Common myeloid progenitor, CD34-positive (primary cell): ENCODE data around the gene SPATA31E1.

Experiments used
- CTCF ChIA-PET: fragments of 350-600 bp; sonication (Branson Sonifier 250); formaldehyde crosslinking; loops from one replicate; lab custom pipeline; 2021; ENCODE audit warnings: antibody characterized with exemption; lab: Charles Lee
- POLR2A ChIA-PET: fragments of 350-600 bp; sonication (Branson Sonifier 250); formaldehyde crosslinking; loops from one replicate; lab custom pipeline; 2021; ENCODE audit warnings: antibody characterized with exemption; lab: Charles Lee
- DNase-seq, 3 donors: peaks; one replicate each; pipeline versions ENCODE4 v3.0.0 to v3.0.0-alpha.2; 2013
- H3K27ac ChIP-seq, 2 experiments: 1 replicate in 1 of 2; 2 replicates in 1 of 2; pipeline ENCODE4 v1.7.0; 2013; ENCODE audit warnings: inconsistent platforms in 2 of 2, low read length in 2 of 2, mild to moderate bottlenecking in 2 of 2, low read depth in 1 of 2, moderate library complexity in 1 of 2; ENCODE audit not compliant: severe bottlenecking in 2 of 2, insufficient read depth in 1 of 2, poor library complexity in 1 of 2
- H3K27me3 ChIP-seq, 5 experiments: replicated peaks in 2 of 5; 1 replicate in 3 of 5; 2 replicates in 2 of 5; pipeline versions ENCODE4 v1.6.1 to v1.7.0; 2013; ENCODE audit warnings: low read length in 4 of 5, mild to moderate bottlenecking in 2 of 5, moderate library complexity in 2 of 5, inconsistent platforms in 1 of 5; ENCODE audit not compliant: insufficient read depth in 5 of 5, control insufficient read depth in 4 of 5
- H3K36me3 ChIP-seq, 4 experiments: 1 replicate in 2 of 4; 2 replicates in 2 of 4; pipeline versions ENCODE4 v1.6.1 to v1.7.0; 2013; ENCODE audit warnings: low read length in 3 of 4, control low read depth in 1 of 4, mild to moderate bottlenecking in 1 of 4; ENCODE audit not compliant: control insufficient read depth in 4 of 4, insufficient read depth in 4 of 4
- H3K4me1 ChIP-seq, 4 experiments: 1 replicate in 3 of 4; 2 replicates in 1 of 4; pipeline versions ENCODE4 v1.6.1 to v1.7.1; 2013; ENCODE audit warnings: low read length in 3 of 4, mild to moderate bottlenecking in 3 of 4, control low read depth in 1 of 4, inconsistent platforms in 1 of 4, moderate library complexity in 1 of 4; ENCODE audit not compliant: control insufficient read depth in 4 of 4, insufficient read depth in 4 of 4; ENCODE audit errors: control extremely low read depth in 1 of 4
- H3K4me3 ChIP-seq, 7 experiments: 1 replicate in 4 of 7; 2 replicates in 3 of 7; pipeline versions ENCODE4 v1.5.1 to v1.7.0; 2013; ENCODE audit warnings: mild to moderate bottlenecking in 7 of 7, low read length in 6 of 7, moderate library complexity in 6 of 7, inconsistent platforms in 2 of 7, low read depth in 2 of 7, control low read depth in 1 of 7; ENCODE audit not compliant: insufficient read depth in 4 of 7, control insufficient read depth in 1 of 7; ENCODE audit errors: extremely low read depth in 1 of 7
- H3K9me3 ChIP-seq, 5 experiments: 1 replicate in 4 of 5; 2 replicates in 1 of 5; pipeline versions ENCODE4 v1.6.1 to v1.7.1; 2013; ENCODE audit warnings: low read length in 4 of 5, mild to moderate bottlenecking in 2 of 5, inconsistent platforms in 1 of 5, low read depth in 1 of 5, moderate library complexity in 1 of 5; ENCODE audit not compliant: control insufficient read depth in 4 of 5, insufficient read depth in 2 of 5; ENCODE audit errors: control extremely low read depth in 1 of 5
- WGBS: methylation state at CpG from one replicate; pipeline ENCODE4 v1.1.5; 2013; ENCODE audit not compliant: insufficient coverage; 5-methylcytosine and 5-hydroxymethylcytosine counted together

Gene SPATA31E1

GRCh38 chr9:87854580-87854955 is 28.1 kb upstream of the SPATA31E1 start:
- H3K27me3 ChIP-seq, result peaks cover 0 to 2% (median 0%) of the 10 kb centered on the region in 5 experiments
- WGBS, result 86% methylated on average over 3 of the region's 5 CpGs
- CTCF ChIA-PET, result no interaction called here
- peaks cover 0 to 5% (median 0%) of the 10 kb centered on the region in 5 experiments for H3K9me3 ChIP-seq
- DNase-seq, result no peak
- H3K27ac ChIP-seq, result no peak overlapping the region
- no peaks in the 10 kb centered on the region for H3K4me1 ChIP-seq
- H3K4me3 ChIP-seq, result no peak overlapping the region
- POLR2A ChIA-PET, result no interaction called here
- no peaks in the 10 kb centered on the region for H3K36me3 ChIP-seq

GRCh38 chr9:87855061-87855460 is 27.6 kb upstream of the SPATA31E1 start:
- H3K9me3 ChIP-seq, result peaks cover 0 to 8% (median 0%) of the 10 kb centered on the region in 5 experiments
- no peaks in the 10 kb centered on the region for H3K36me3 ChIP-seq
- H3K4me1 ChIP-seq, result no peaks in the 10 kb centered on the region
- H3K27ac ChIP-seq, result no peak overlapping the region
- DNase-seq, result no peak
- POLR2A ChIA-PET, result no interaction called here
- peaks cover 0 to 2% (median 0%) of the 10 kb centered on the region in 5 experiments for H3K27me3 ChIP-seq
- 90% methylated on average over 3 of the region's 3 CpGs for WGBS
- CTCF ChIA-PET, result no interaction called here
- no peak overlapping the region for H3K4me3 ChIP-seq

- POLR2A ChIA-PET, result no interaction called here
- H3K4me3 ChIP-seq, result no peak overlapping the region
- no peak overlapping the region for H3K27ac ChIP-seq
- CTCF ChIA-PET, result no interaction called here
- no peaks in the 10 kb centered on the region for H3K36me3 ChIP-seq
- no peaks in the 10 kb centered on the region for H3K4me1 ChIP-seq
- H3K27me3 ChIP-seq, result peaks cover 0 to 2% (median 0%) of the 10 kb centered on the region in 5 experiments
- no peak for DNase-seq
- 94% methylated on average over 27 of the region's 29 CpGs for WGBS
- H3K9me3 ChIP-seq, result peaks cover 0 to 14% (median 1%) of the 10 kb centered on the region in 5 experiments
These were observed 25.3 kb upstream of the SPATA31E1 start for GRCh38 chr9:87857141-87857947.

- Histone ChIP-seq H3K4me1 (no peaks in the 10 kb centered on the region), H3K4me3 (no peak overlapping the region), H3K27ac (no peak overlapping the region), H3K36me3 (no peaks in the 10 kb centered on the region), H3K27me3 (peaks cover 0 to 2% (median 0%) of the 10 kb centered on the region in 5 experiments), H3K9me3 (peaks cover 0 to 16% (median 1%) of the 10 kb centered on the region in 5 experiments)
- DNase-seq, result no peak
- ChIA-PET POLR2A (no interaction called here), CTCF (no interaction called here)
- 96% methylated on average over 7 of the region's 8 CpGs for WGBS
These were observed 24.7 kb upstream of the SPATA31E1 start for GRCh38 chr9:87857948-87858335.

GRCh38 chr9:87859137-87859536 is 23.5 kb upstream of the SPATA31E1 start:
- H3K9me3 ChIP-seq, result peaks cover 0 to 17% (median 1%) of the 10 kb centered on the region in 5 experiments
- WGBS, result 98% methylated on average over 27 of the region's 27 CpGs
- ChIA-PET CTCF (no interaction called here), POLR2A (no interaction called here)
- H3K36me3 ChIP-seq, result no peaks in the 10 kb centered on the region
- DNase-seq, result no peak
- no peak overlapping the region for H3K4me3 ChIP-seq
- H3K27ac ChIP-seq, result no peak overlapping the region
- no peaks in the 10 kb centered on the region for H3K4me1 ChIP-seq
- H3K27me3 ChIP-seq, result peaks cover 0 to 2% (median 0%) of the 10 kb centered on the region in 5 experiments

- H3K36me3 ChIP-seq, result no peaks in the 10 kb centered on the region
- no peak overlapping the region for H3K27ac ChIP-seq
- H3K9me3 ChIP-seq, result peaks cover 0 to 17% (median 1%) of the 10 kb centered on the region in 5 experiments
- 90% methylated on average over 11 of the region's 11 CpGs for WGBS
- DNase-seq, result no peak
- CTCF ChIA-PET, result no interaction called here
- no peak overlapping the region for H3K4me3 ChIP-seq
- H3K27me3 ChIP-seq, result peaks cover 0 to 2% (median 0%) of the 10 kb centered on the region in 5 experiments
- POLR2A ChIA-PET, result no interaction called here
- H3K4me1 ChIP-seq, result no peaks in the 10 kb centered on the region
These were observed 22.9 kb upstream of the SPATA31E1 start for GRCh38 chr9:87859786-87860185.

GRCh38 chr9:87861332-87861731 is 21.3 kb upstream of the SPATA31E1 start:
- CTCF ChIA-PET, result no interaction called here
- H3K27ac ChIP-seq, result no peak overlapping the region
- H3K4me1 ChIP-seq, result no peaks in the 10 kb centered on the region
- H3K27me3 ChIP-seq, result peaks cover 0 to 2% (median 0%) of the 10 kb centered on the region in 5 experiments
- H3K4me3 ChIP-seq, result no peak overlapping the region
- DNase-seq, result no peak
- H3K36me3 ChIP-seq, result no peaks in the 10 kb centered on the region
- peaks cover 0 to 17% (median 1%) of the 10 kb centered on the region in 5 experiments for H3K9me3 ChIP-seq
- no CpG with 5 or more reads among the region's 1 CpG for WGBS
- POLR2A ChIA-PET, result no interaction called here
